AG04449 (cell line): Measurements from ENCODE around the gene CAPN5.
A peak's percentile ranks its signal among the peaks of the same experiment; 100 is the strongest.
"Not testable (repeated sequence)": the region's sequence is repeated elsewhere in the genome, so short reads cannot be mapped to it uniquely, and the experiment has no call there.

Experiments
- CTCF ChIA-PET: fragments of 350-600 bp; formaldehyde crosslinking; extraction: SDS; loops from one replicate; lab custom pipeline; 2021; ENCODE audit warnings: antibody characterized with exemption; lab: Yijun Ruan, JAX
- POLR2A ChIA-PET: fragments of 400-600, 350-600 bp; formaldehyde crosslinking; extraction: SDS; loops from one replicate; lab custom pipeline; 2020; ENCODE audit warnings: antibody characterized with exemption, inconsistent platforms; lab: Yijun Ruan, JAX
- DNase-seq: peaks from one replicate; pipeline ENCODE4 v3.0.0-alpha.2; 2010; ENCODE audit warnings: low read depth, low spot score
- H3K4me3 ChIP-seq: 2 replicates; pipeline ENCODE4 v1.5.1; 2011; ENCODE audit warnings: low read depth, mild to moderate bottlenecking, control low read depth, low read length
- CTCF ChIP-seq: IDR thresholded peaks from one replicate; pipeline ENCODE4 v1.5.1; 2011; ENCODE audit warnings: mild to moderate bottlenecking, moderate library complexity, low read length, control low read depth, inconsistent platforms; ENCODE audit not compliant: insufficient read depth; ENCODE audit errors: missing control alignments

Gene CAPN5

DNA sequence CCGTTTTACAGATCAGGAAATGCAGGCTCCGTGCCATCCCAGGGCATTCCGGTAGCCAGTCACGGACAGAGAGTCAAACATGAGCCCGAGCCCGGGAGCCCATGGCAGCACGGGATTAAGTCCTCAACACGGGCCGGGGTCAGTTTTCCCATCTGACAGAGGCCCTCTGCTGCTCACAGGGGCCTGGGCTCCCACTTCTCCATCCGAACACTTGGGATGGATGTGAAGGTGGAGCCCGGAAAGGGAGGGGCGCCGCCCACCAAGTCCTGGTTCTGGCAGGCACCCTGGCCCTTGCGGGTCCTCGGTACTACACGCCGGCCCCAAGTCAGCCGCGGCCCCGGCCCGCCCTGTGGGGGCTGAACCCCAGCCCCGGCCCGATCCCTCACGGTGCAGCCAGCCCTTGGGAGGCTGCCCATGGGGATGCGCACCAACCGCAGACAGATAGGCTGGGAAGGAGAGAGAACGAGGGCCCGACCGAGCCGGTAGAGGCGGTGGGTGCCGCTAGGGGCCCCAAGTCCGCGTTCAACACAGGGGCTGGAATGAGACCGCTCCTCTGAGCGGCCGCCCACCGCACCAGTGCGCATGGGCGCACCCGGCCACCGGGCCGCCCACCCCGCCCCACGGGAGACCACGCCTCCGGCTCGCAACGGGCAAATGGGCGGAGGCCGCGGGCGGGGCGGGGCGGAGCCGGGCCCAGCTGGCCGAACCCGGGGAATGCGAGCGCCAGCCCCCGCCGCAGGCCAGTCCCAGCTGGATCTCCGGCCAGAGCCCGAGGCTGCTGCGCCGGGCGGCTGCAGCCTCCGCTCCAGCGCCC is at the start of gene CAPN5:
Gene CAPN5, plus strand, starts transcription at position 743 of the 814 bp plus-strand sequence. CDS start 17,916 bp downstream, outside the sequence.
- ChIA-PET POLR2A (interaction anchor here (0.7 to 1.0 kb wide), 6 partner anchors 15 to 56 kb away, joined by 3 to 10 read pairs (median 4); no protein-coding TSS in a partner anchor), CTCF (interaction anchor here (0.7 to 5.2 kb wide), 9 partner anchors 9 to 122 kb away, joined by 3 to 86 read pairs (median 4); no protein-coding TSS in a partner anchor)
- peak; percentile 67 for TF ChIP-seq CTCF
- peak within 1 kb of the TSS; percentile 72 for H3K4me3 ChIP-seq
- no peak for DNase-seq

GRCh38 chr11:77018396-77018924 is 48.3 kb upstream of the CAPN5 start:
- H3K4me3 ChIP-seq, POLR2A ChIA-PET, DNase-seq: not testable (repeated sequence)
- CTCF ChIA-PET: interaction anchor here (1.9 kb wide), 1 partner anchor 99 kb away, joined by 5 read pairs; no protein-coding TSS in a partner anchor

- no peak overlapping the region for H3K4me3 ChIP-seq
- DNase-seq: no peak
- CTCF ChIA-PET: interaction anchor here (1.3 to 2.7 kb wide), 6 partner anchors 19 to 286 kb away, joined by 3 to 14 read pairs (median 6); no protein-coding TSS in a partner anchor
- TF ChIP-seq CTCF: no peak
- POLR2A ChIA-PET: no interaction called here
These were observed 46.7 kb upstream of the CAPN5 start for GRCh38 chr11:77019976-77020595.

GRCh38 chr11:77020734-77021133 is 46.0 kb upstream of the CAPN5 start:
- H3K4me3 ChIP-seq: no peak overlapping the region
- TF ChIP-seq CTCF: no peak
- ChIA-PET POLR2A (interaction anchor here (1.0 kb wide), 1 partner anchor 86 kb away, joined by 3 read pairs; no protein-coding TSS in a partner anchor), CTCF (interaction anchor here (1.1 to 2.7 kb wide), 7 partner anchors 19 to 286 kb away, joined by 3 to 14 read pairs (median 4); no protein-coding TSS in a partner anchor)
- no peak for DNase-seq

DNA sequence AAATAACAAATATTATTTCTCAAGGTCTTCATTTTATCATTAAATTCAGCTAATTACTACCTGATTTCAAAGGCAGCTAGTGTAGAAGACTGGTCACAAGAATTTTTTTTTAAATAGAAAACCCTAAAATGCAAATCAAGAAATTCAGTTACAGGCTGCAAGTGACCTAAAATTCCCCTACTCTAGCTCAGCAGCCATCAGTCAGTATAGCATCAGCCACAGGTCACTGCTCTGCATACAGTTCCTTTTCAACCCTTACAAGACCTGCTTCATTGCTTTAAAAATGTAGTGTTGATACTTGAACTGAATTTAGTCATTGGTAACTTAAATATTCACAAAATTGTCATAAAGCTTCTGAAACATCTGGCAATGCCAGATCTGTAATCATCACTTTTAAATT is 42.0 kb upstream of the CAPN5 start:
- CTCF ChIA-PET: interaction anchor here (1.1 to 2.0 kb wide), 4 partner anchors 14 to 217 kb away, joined by 3 to 6 read pairs (median 4); no protein-coding TSS in a partner anchor

More for the DNA sequence above, 42.0 kb upstream of the CAPN5 start:
- no peak for TF ChIP-seq CTCF
- DNase-seq: no peak
- POLR2A ChIA-PET: no interaction called here
- H3K4me3 ChIP-seq: no peak overlapping the region
